Thoracic aorta (tissue), 2 donors: ENCODE measurements around the gene TCTN3. TPM values are rescaled to one million over a fixed set of nuclear protein-coding genes. Genes with fewer than 3 reads are reported as not detected.
"Not testable (repeated sequence)": the region's sequence is repeated elsewhere in the genome, so short reads cannot be mapped to it uniquely, and the experiment has no call there.

Experiments used
- ATAC-seq: fragments of 150-250 bp; one replicate; pipeline ENCODE4 v1.8.0; 2017; ENCODE audit warnings: low read depth; ENCODE audit not compliant: insufficient number of reproducible peaks, low FRiP score
- DNase-seq: peaks from one replicate; pipeline ENCODE4 v3.0.0-alpha.2; 2020; ENCODE audit warnings: low spot score
- H3K27ac ChIP-seq, 2 donors: fragments of 200-600 bp; sonication (generic); 1 replicate in 1 of 2; 2 replicates in 1 of 2; pipeline ENCODE4 v1.5.1; 2016; ENCODE audit warnings: mild to moderate bottlenecking in 2 of 2, moderate library complexity in 2 of 2
- H3K27me3 ChIP-seq: fragments of 200-600 bp; sonication (generic); replicated peaks from 2 replicates; pipeline ENCODE4 v1.6.0; 2016; ENCODE audit warnings: mild to moderate bottlenecking; ENCODE audit not compliant: insufficient read depth
- H3K36me3 ChIP-seq: fragments of 200-600 bp; sonication (generic); one replicate; pipeline ENCODE4 v1.5.1; 2016
- H3K4me1 ChIP-seq, 2 donors: fragments of 200-600 bp; sonication (generic); 1 replicate in 1 of 2; 2 replicates in 1 of 2; pipeline versions ENCODE4 v1.5.1 to v1.6.0; 2016; ENCODE audit warnings: low read depth in 2 of 2, mild to moderate bottlenecking in 1 of 2; ENCODE audit not compliant: control insufficient read depth in 1 of 2
- H3K4me3 ChIP-seq: fragments of 200-600 bp; sonication (generic); 2 replicates; pipeline ENCODE4 v1.5.1; 2016; ENCODE audit warnings: mild to moderate bottlenecking
- H3K9me3 ChIP-seq: fragments of 200-600 bp; sonication (generic); 2 replicates; pipeline ENCODE4 v1.5.1; 2016
- total RNA-seq, 2 donors: library from RNA; depleted of rRNA; stranded (reverse); fragments of >200 nt; gene quantifications; one replicate each; pipeline versions ENCODE4 v1.1.0 to v1.2.3, GENCODE V29; 2016
- TF ChIP-seq, protein P1 (sequence below): fragments of 200-600 bp; sonication (generic); IDR thresholded peaks from one replicate; pipeline ENCODE4 v1.5.1; 2019; ENCODE audit warnings: antibody characterized with exemption

Gene TCTN3
- total RNA-seq = 10 to 100 TPM; 10.3 to 25.3 TPM

DNA sequence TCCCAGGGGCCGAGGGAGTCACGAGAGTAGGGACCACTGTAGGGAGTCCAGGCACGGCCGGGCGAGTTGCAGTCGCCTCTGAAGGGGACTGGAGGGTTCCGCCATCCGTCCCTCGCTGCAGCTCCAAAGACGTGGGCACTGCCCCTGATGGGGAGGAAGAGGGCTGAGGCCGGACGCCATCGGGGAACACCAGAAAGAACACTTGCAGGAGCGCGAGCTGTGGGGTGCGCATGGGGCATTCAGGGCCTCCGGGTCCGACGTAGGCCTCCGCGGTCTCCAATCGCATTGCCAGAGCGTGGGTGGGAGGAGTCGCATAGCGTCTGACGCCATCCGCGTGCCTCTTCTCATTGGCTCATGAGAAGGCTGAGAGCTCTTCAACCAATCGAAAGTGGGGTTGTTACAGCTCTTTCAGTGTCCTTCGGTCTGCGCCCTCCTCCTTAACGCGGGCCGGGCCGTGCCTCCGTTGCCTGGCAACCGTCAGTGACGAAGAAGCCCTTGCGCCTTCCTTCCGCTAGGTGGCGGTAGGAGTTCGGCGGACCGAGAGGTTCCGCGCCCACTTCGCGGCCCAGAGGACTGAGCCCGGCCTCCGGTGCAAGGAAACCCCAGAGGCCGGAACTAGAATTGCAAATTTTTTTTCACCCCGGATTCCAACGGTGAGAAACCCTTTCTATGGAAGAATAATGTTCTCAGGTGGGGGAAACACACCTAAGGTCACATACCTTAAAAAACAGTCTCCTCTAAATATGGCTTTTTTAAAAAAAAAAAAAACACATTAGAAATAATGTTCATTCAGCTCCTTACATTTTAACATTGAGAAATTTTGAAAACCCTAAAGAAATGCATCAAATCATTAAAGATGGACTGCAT lies at the start of gene TCTN3:
Gene TCTN3, minus strand, starts transcription at position 260 of the 867 bp plus-strand sequence. Its CDS starts 28 bp downstream, at position 232.
- DNase-seq = peak; percentile 90
- Histone ChIP-seq H3K27ac (peak within 1 kb of the TSS; percentile 69 to 70), H3K4me3 (peak within 1 kb of the TSS; percentile 93), H3K36me3 (no peaks in the 10 kb centered on the region), H3K27me3 (no peaks in the 10 kb centered on the region), H3K9me3 (no peaks in the 10 kb centered on the region), H3K4me1 (peaks cover 7 to 24% of the 10 kb centered on the region in 2 donors)
- peak; percentile 100 for ATAC-seq
- TF ChIP-seq, protein P1, sequence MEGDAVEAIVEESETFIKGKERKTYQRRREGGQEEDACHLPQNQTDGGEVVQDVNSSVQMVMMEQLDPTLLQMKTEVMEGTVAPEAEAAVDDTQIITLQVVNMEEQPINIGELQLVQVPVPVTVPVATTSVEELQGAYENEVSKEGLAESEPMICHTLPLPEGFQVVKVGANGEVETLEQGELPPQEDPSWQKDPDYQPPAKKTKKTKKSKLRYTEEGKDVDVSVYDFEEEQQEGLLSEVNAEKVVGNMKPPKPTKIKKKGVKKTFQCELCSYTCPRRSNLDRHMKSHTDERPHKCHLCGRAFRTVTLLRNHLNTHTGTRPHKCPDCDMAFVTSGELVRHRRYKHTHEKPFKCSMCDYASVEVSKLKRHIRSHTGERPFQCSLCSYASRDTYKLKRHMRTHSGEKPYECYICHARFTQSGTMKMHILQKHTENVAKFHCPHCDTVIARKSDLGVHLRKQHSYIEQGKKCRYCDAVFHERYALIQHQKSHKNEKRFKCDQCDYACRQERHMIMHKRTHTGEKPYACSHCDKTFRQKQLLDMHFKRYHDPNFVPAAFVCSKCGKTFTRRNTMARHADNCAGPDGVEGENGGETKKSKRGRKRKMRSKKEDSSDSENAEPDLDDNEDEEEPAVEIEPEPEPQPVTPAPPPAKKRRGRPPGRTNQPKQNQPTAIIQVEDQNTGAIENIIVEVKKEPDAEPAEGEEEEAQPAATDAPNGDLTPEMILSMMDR = peak; percentile 100

GRCh38 chr10:95742962-95743535 lies 49.3 kb upstream of the TCTN3 start:
- no peaks in the 10 kb centered on the region for H3K9me3 ChIP-seq
- H3K4me1 ChIP-seq = peaks cover 18 to 26% of the 10 kb centered on the region in 2 donors
- H3K4me3 ChIP-seq = no peak overlapping the region
- no peak overlapping the region for H3K27ac ChIP-seq
- H3K36me3 ChIP-seq = no peaks in the 10 kb centered on the region
- no peak for DNase-seq
- TF ChIP-seq, protein P1 = no peak
- ATAC-seq = no peak
- H3K27me3 ChIP-seq = no peaks in the 10 kb centered on the region

GRCh38 chr10:95742485-95742884 lies 48.8 kb upstream of the TCTN3 start:
- Histone ChIP-seq H3K36me3 (no peaks in the 10 kb centered on the region), H3K9me3 (no peaks in the 10 kb centered on the region), H3K4me3 (peak overlapping the region; percentile 30), H3K4me1 (peaks cover 18 to 26% of the 10 kb centered on the region in 2 donors), H3K27me3 (no peaks in the 10 kb centered on the region), H3K27ac (peak overlapping the region; percentile 38 to 67)
- no peak for ATAC-seq
- DNase-seq = no peak
- TF ChIP-seq, protein P1 = no peak

DNA sequence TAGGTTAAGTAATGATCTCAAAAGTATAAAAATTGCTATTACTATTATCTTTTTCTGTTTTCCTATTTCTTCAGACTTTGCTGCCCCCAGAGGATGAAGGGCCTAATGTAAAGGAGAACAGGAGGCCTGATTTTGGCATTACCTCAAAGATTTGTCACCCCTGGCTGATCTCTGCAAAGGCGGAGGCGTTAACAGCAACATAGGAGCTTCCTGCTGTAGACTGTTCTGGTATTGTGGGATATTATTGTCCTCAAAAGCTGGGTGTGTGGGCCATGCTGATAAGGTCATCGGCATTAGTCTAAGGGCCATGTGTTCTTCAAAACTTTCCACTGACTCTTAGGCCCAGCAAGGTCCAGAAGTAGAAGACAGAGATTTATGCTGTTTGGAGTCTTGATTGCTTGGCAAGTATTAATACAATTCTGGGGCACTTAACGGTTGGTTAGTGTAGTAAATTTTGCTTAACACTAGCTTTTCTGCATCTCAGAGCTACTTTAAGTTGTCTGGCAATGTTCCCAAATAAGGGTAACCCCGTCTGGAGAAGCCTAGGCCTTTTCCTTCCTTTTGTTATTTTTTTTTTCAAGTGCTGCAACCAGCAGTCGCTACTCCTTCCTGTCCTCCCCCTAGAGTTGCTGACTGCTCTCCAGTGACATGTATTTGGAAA lies 48.2 kb upstream of the TCTN3 start:
- no peaks in the 10 kb centered on the region for H3K9me3 ChIP-seq
- H3K27me3 ChIP-seq = no peaks in the 10 kb centered on the region
- H3K4me3 ChIP-seq = peak overlapping the region; percentile 30
- H3K27ac ChIP-seq = peak overlapping the region; percentile 38 to 67
- H3K36me3 ChIP-seq = no peaks in the 10 kb centered on the region
- H3K4me1 ChIP-seq = peaks cover 18 to 26% of the 10 kb centered on the region in 2 donors
- ATAC-seq (peak; percentile 76), DNase-seq (no peak)
- TF ChIP-seq, protein P1 = no peak

DNA sequence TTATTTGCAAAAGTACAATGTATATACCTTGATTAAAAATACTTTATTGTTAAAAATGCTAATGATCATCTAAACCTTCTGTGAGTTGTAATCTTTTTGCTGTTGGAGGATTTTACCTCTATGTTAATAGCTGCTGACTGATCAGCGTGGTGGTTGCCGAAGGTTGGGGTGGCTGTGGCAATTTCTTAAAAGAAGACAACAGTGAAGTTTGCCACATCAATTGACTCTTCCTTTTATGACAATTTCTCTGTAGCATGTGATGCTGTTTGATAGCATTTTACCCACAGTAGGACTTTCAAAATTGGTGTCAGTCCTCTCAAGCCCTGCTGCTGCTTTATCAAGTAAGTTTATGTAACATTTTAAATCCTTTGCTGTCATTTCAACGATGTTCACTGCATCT lies 45.3 kb upstream of the TCTN3 start:
- TF ChIP-seq, protein P1 = no peak
- H3K9me3 ChIP-seq = no peaks in the 10 kb centered on the region
- no peaks in the 10 kb centered on the region for H3K36me3 ChIP-seq
- DNase-seq = no peak
- ATAC-seq = no peak
- no peak overlapping the region for H3K4me3 ChIP-seq
- H3K27me3 ChIP-seq = no peaks in the 10 kb centered on the region
- peaks cover 18 to 26% of the 10 kb centered on the region in 2 donors for H3K4me1 ChIP-seq
- no peak overlapping the region for H3K27ac ChIP-seq

DNA sequence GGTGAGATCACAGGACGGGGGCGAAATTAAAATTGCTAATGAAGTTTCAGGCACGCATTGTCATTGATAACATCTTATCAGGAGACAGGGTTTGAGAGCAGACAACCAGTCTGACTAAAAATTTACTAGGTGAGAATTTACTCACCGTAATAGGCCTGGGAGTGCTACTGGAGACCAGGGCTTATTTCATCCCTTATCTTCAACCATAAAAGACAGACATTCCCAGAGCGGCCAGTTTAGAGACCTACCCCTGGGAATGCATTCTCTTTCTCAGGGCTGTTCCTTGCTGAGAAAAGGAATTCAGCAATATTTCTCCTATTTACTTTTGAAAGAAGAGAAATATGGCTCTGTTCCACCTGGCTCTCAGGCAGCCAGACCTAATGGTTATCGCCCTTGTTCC lies 39.2 kb upstream of the TCTN3 start:
- not testable (repeated sequence) for H3K4me3 ChIP-seq, DNase-seq, ATAC-seq, H3K27me3 ChIP-seq, H3K27ac ChIP-seq, H3K36me3 ChIP-seq, H3K4me1 ChIP-seq
- H3K9me3 ChIP-seq = peaks cover 12% of the 10 kb centered on the region
